HepG2 (cell line): ENCODE results near the gene PTTG1. TPM values are rescaled to one million over a fixed set of nuclear protein-coding genes. Genes with fewer than 3 reads are reported as not detected.

Experiments
- ATAD3A ChIP-seq: sonication (generic); formaldehyde crosslinking; IDR thresholded peaks from 2 replicates; pipeline ENCODE4 v1.4.0; 2020; ENCODE audit warnings: missing genetic modification reagents
- BHLHE40 ChIP-seq: IDR thresholded peaks from 2 replicates; pipeline ENCODE4 v1.6.1; 2011; ENCODE audit warnings: low read length, improper control_type of control experiment
- CEBPG ChIP-seq: IDR thresholded peaks from 2 replicates; pipeline ENCODE4 v1.6.1; 2016
- GPN1 ChIP-seq: sonication (generic); formaldehyde crosslinking; IDR thresholded peaks from 2 replicates; pipeline ENCODE4 v1.5.1; 2020; ENCODE audit warnings: missing genetic modification reagents, borderline replicate concordance
- GTF3A ChIP-seq: sonication (generic); formaldehyde crosslinking; conservative IDR thresholded peaks from 2 replicates; pipeline ENCODE4 v1.4.0; 2020; ENCODE audit warnings: mild to moderate bottlenecking, missing genetic modification reagents
- MLLT10 ChIP-seq: sonication (generic); formaldehyde crosslinking; IDR thresholded peaks from 2 replicates; pipeline ENCODE4 v1.4.0; 2020; ENCODE audit warnings: missing genetic modification reagents
- NFYC ChIP-seq: IDR thresholded peaks from 2 replicates; pipeline ENCODE4 v1.6.1; 2016; ENCODE audit warnings: missing genetic modification reagents, missing compliant biosample characterization
- NR1H2 ChIP-seq: sonication (generic); formaldehyde crosslinking; IDR thresholded peaks from 2 replicates; pipeline ENCODE4 v1.8.1; 2022; ENCODE audit warnings: low read depth, missing genetic modification reagents, borderline replicate concordance
- ONECUT2 ChIP-seq: sonication (generic); formaldehyde crosslinking; IDR thresholded peaks from 2 replicates; pipeline ENCODE4 v1.4.0; 2020; ENCODE audit warnings: missing genetic modification reagents
- PPARG ChIP-seq: conservative IDR thresholded peaks from 2 replicates; pipeline ENCODE4 v1.6.1; 2016; ENCODE audit warnings: missing biosample characterization, missing genetic modification reagents
- RFX3 ChIP-seq: IDR thresholded peaks from 2 replicates; pipeline ENCODE4 v1.6.1; 2016; ENCODE audit warnings: missing biosample characterization, missing genetic modification reagents
- SMARCE1 ChIP-seq: fragments of 450-650 bp; IDR thresholded peaks from 2 replicates; pipeline ENCODE4 v1.6.1; 2017; ENCODE audit warnings: borderline replicate concordance
- THAP7 ChIP-seq: sonication (generic); formaldehyde crosslinking; IDR thresholded peaks from 2 replicates; pipeline ENCODE4 v1.8.1; 2023; ENCODE audit warnings: mild to moderate bottlenecking, missing genetic modification reagents
- YEATS4 ChIP-seq: sonication (generic); formaldehyde crosslinking; IDR thresholded peaks from 2 replicates; pipeline ENCODE4 v1.4.0; 2020; ENCODE audit warnings: missing genetic modification reagents, borderline replicate concordance
- ZBTB26 ChIP-seq: IDR thresholded peaks from 2 replicates; pipeline ENCODE4 v1.6.1; 2016; ENCODE audit warnings: missing compliant biosample characterization, missing genetic modification reagents, borderline replicate concordance
- ZBTB33 ChIP-seq: sonication (generic); formaldehyde crosslinking; IDR thresholded peaks from 2 replicates; pipeline ENCODE4 v1.4.0; 2020; ENCODE audit warnings: missing genetic modification reagents
- ZFP37 ChIP-seq: sonication (generic); formaldehyde crosslinking; IDR thresholded peaks from 2 replicates; pipeline ENCODE4 v1.4.0; 2020; ENCODE audit warnings: missing genetic modification reagents, borderline replicate concordance
- ZNF329 ChIP-seq: sonication (generic); formaldehyde crosslinking; IDR thresholded peaks from 2 replicates; pipeline ENCODE4 v1.9.0; 2021; ENCODE audit warnings: low read depth, mild to moderate bottlenecking, missing genetic modification reagents
- ZNF335 ChIP-seq: sonication (generic); formaldehyde crosslinking; IDR thresholded peaks from 2 replicates; pipeline ENCODE4 v1.4.0; 2020; ENCODE audit warnings: missing genetic modification reagents
- ZNF354B ChIP-seq: sonication (generic); formaldehyde crosslinking; IDR thresholded peaks from 2 replicates; pipeline ENCODE4 v1.8.0; 2022; ENCODE audit warnings: mild to moderate bottlenecking, missing genetic modification reagents
- ZNF546 ChIP-seq: sonication (generic); formaldehyde crosslinking; conservative IDR thresholded peaks from 2 replicates; pipeline ENCODE4 v1.8.1; 2023; ENCODE audit warnings: mild to moderate bottlenecking, missing genetic modification reagents
- ZNF652 ChIP-seq: IDR thresholded peaks from 2 replicates; pipeline ENCODE4 v1.6.1; 2016; ENCODE audit warnings: low read depth, borderline replicate concordance
- ZNF674 ChIP-seq: sonication (generic); formaldehyde crosslinking; IDR thresholded peaks from 2 replicates; pipeline ENCODE4 v1.5.0; 2020; ENCODE audit warnings: low read depth, mild to moderate bottlenecking, missing genetic modification reagents
- ZNF713 ChIP-seq: sonication (generic); formaldehyde crosslinking; IDR thresholded peaks from 2 replicates; pipeline ENCODE4 v1.4.0; 2020; ENCODE audit warnings: mild to moderate bottlenecking, missing genetic modification reagents
- ZSCAN5A ChIP-seq: sonication (generic); formaldehyde crosslinking; IDR thresholded peaks from 2 replicates; pipeline ENCODE4 v1.8.0; 2022; ENCODE audit warnings: mild to moderate bottlenecking, missing genetic modification reagents, borderline replicate concordance
- polyA plus RNA-seq, 8 experiments: library from polyadenylated mRNA; depleted of rRNA in 3 of 8; stranded (reverse) in 7 of 8; unstranded in 1 of 8; fragments of >200 nt; fragmentation: Illumina TruSeq in 4 of 8; extraction: Trizol in 4 of 8; gene quantifications; 2 replicates each; pipeline versions ENCODE4 v1.2.1 to v1.2.3, GENCODE V29; 2011 to 2016; ENCODE audit warnings: low read depth in 4 of 8, missing spikeins in 1 of 8, mixed read lengths in 1 of 8; ENCODE audit not compliant: insufficient read depth in 1 of 8
- total RNA-seq, 5 experiments: library from RNA; depleted of rRNA; stranded (reverse); fragments of >200 nt; fragmentation: Illumina TruSeq; extraction: Trizol; gene quantifications; 2 replicates each; pipeline ENCODE4 v1.2.3, GENCODE V29; 2016; ENCODE audit warnings: low read depth in 1 of 5

The PTTG1 gene
- total and polyA plus RNA-seq, 2 of the 13 experiments (the other 11 are each of a cell fraction or from before 2014, with no cell fraction given) = 102 to 161 TPM

- TF ChIP-seq ZBTB26 (CRISPR knock-in tag) = 0 out of 2 replicates have a peak, but pooled peaks have one; percentile 28
- 0 out of 2 replicates have a peak, but pooled peaks have one; percentile 56 for TF ChIP-seq ZFP37 (CRISPR knock-in tag)
- TF ChIP-seq GTF3A (CRISPR knock-in tag) = no peak
- TF ChIP-seq MLLT10 (CRISPR knock-in tag) = no peak
- no peak for TF ChIP-seq RFX3 (CRISPR knock-in tag)
- no peak for TF ChIP-seq ZNF329 (CRISPR knock-in tag)
- TF ChIP-seq THAP7 (CRISPR knock-in tag) = no peak
- TF ChIP-seq ZBTB33 = peak; percentile 25; the same call in 1 of the 2 replicates
- TF ChIP-seq ZSCAN5A (CRISPR knock-in tag) = no peak; the same call in 1 of the 2 replicates
- no peak for TF ChIP-seq ZNF354B (CRISPR knock-in tag)
- TF ChIP-seq ZNF674 (CRISPR knock-in tag) = no peak
- no peak; the same call in 1 of the 2 replicates for TF ChIP-seq ZNF713 (CRISPR knock-in tag)
- no peak for TF ChIP-seq ATAD3A
- peak; percentile 77 for TF ChIP-seq PPARG (CRISPR knock-in tag)
- TF ChIP-seq GPN1 = no peak
- peak; percentile 86 for TF ChIP-seq ONECUT2 (CRISPR knock-in tag)
- TF ChIP-seq CEBPG (CRISPR knock-in tag) = peak; percentile 88
- TF ChIP-seq ZNF335 (CRISPR knock-in tag) = 0 out of 2 replicates have a peak, but pooled peaks have one; percentile 48
- no peak for TF ChIP-seq BHLHE40
- TF ChIP-seq YEATS4 (CRISPR knock-in tag) = peak; percentile 90; the same call in 1 of the 2 replicates
- no peak for TF ChIP-seq ZNF546
- TF ChIP-seq SMARCE1 = no peak
- no peak for TF ChIP-seq ZNF652 (CRISPR knock-in tag)
- TF ChIP-seq NFYC = peak; percentile 33; the same call in 1 of the 2 replicates
- no peak for TF ChIP-seq NR1H2
Observed at GRCh38 chr5:160475864-160476438, 54.3 kb downstream of the PTTG1 start (continued).
